GM23338 (cell line): ENCODE measurements around the gene FAM13A. TPM values are rescaled to one million over a fixed set of nuclear protein-coding genes. Genes with fewer than 3 reads are reported as not detected.
"Not testable (repeated sequence)": the region's sequence is repeated elsewhere in the genome, so short reads cannot be mapped to it uniquely, and the experiment has no call there.

Experiments
- ATAC-seq: fragments of 200-7000 bp; cut with Tn5 transposase; 3 replicates; pipeline ENCODE4 v1.9.1; 2020
- DNase-seq: peaks from one replicate; pipeline ENCODE4 v3.0.0-alpha.2; 2015; ENCODE audit warnings: low spot score
- H2AFZ ChIP-seq: fragments of 200-600 bp; sonication (generic); 2 replicates; pipeline ENCODE4 v1.8.0; 2016; ENCODE audit warnings: antibody characterized with exemption, mild to moderate bottlenecking, moderate library complexity
- H3F3A ChIP-seq: fragments of 200-600 bp; sonication (generic); replicated peaks from 2 replicates; pipeline ENCODE4 v1.8.0; 2017; ENCODE audit warnings: antibody characterized with exemption, mixed run types, low read depth
- H3K27ac ChIP-seq: fragments of 200-600 bp; sonication (generic); 2 replicates; pipeline ENCODE4 v1.6.1; 2016; ENCODE audit warnings: low read depth
- H3K27me3 ChIP-seq: fragments of 200-600 bp; sonication (generic); 2 replicates; pipeline ENCODE4 v1.8.0; 2016; ENCODE audit warnings: mild to moderate bottlenecking, mixed run types, moderate library complexity; ENCODE audit not compliant: insufficient read depth
- H3K36me3 ChIP-seq: fragments of 200-600 bp; sonication (generic); 2 replicates; pipeline ENCODE4 v1.8.0; 2016; ENCODE audit warnings: mild to moderate bottlenecking; ENCODE audit not compliant: insufficient read depth
- H3K4me1 ChIP-seq: fragments of 200-600 bp; sonication (generic); 2 replicates; pipeline ENCODE4 v1.8.0; 2016; ENCODE audit warnings: mild to moderate bottlenecking, moderate library complexity; ENCODE audit not compliant: insufficient read depth
- H3K4me2 ChIP-seq: fragments of 200-600 bp; sonication (generic); 2 replicates; pipeline ENCODE4 v1.7.1; 2017; ENCODE audit warnings: mixed run types
- H3K4me3 ChIP-seq: fragments of 200-600 bp; sonication (generic); 2 replicates; pipeline ENCODE4 v1.6.1; 2016; ENCODE audit warnings: mixed run types
- H3K79me2 ChIP-seq: fragments of 200-600 bp; sonication (generic); replicated peaks from 2 replicates; pipeline ENCODE4 v1.8.0; 2017; ENCODE audit warnings: mild to moderate bottlenecking; ENCODE audit not compliant: insufficient read depth
- H3K9me2 ChIP-seq: fragments of 200-600 bp; sonication (generic); 2 replicates; pipeline ENCODE4 v1.8.0; 2017; ENCODE audit not compliant: insufficient read depth
- H4K20me1 ChIP-seq: fragments of 200-600 bp; sonication (generic); replicated peaks from 2 replicates; pipeline ENCODE4 v1.8.0; 2017; ENCODE audit warnings: mild to moderate bottlenecking; ENCODE audit not compliant: insufficient read depth
- H3K27ac Mint-ChIP-seq: 2 replicates; pipeline ENCODE4 v1.8.0; 2020; ENCODE audit warnings: inconsistent platforms, mild to moderate bottlenecking, moderate library complexity, mixed read lengths
- H3K27me3 Mint-ChIP-seq: 3 replicates; pipeline ENCODE4 v1.8.0; 2022; ENCODE audit warnings: low read depth, mild to moderate bottlenecking, moderate library complexity, mixed read lengths, inconsistent platforms; ENCODE audit not compliant: insufficient read depth, poor library complexity
- H3K36me3 Mint-ChIP-seq: 3 replicates; pipeline ENCODE4 v1.8.0; 2021; ENCODE audit warnings: low read depth, mild to moderate bottlenecking, inconsistent platforms, moderate library complexity, mixed read lengths
- H3K4me1 Mint-ChIP-seq: 3 replicates; pipeline ENCODE4 v1.8.0; 2020; ENCODE audit warnings: mild to moderate bottlenecking, inconsistent platforms, mixed read lengths
- H3K4me3 Mint-ChIP-seq: 3 replicates; pipeline ENCODE4 v1.8.0; 2021; ENCODE audit warnings: moderate library complexity, mild to moderate bottlenecking, inconsistent platforms, mixed read lengths
- H3K9me3 Mint-ChIP-seq: 3 replicates; pipeline ENCODE4 v1.8.0; 2020; ENCODE audit warnings: moderate library complexity, mild to moderate bottlenecking, inconsistent platforms, mixed read lengths
- CREB1 ChIP-seq: fragments of 250-450 bp; sonication (Bioruptor Pico); IDR thresholded peaks from 2 replicates; pipeline ENCODE4 v1.5.0; 2020; ENCODE audit warnings: low read depth, mild to moderate bottlenecking, moderate library complexity
- EZH2 ChIP-seq: fragments of 200-600 bp; sonication (generic); IDR thresholded peaks from one replicate; pipeline ENCODE4 v1.8.0; 2017; ENCODE audit warnings: antibody characterized with exemption, mild to moderate bottlenecking, low read depth; ENCODE audit not compliant: unreplicated experiment
- EZH2phosphoT487 ChIP-seq: fragments of 200-600 bp; sonication (generic); IDR thresholded peaks from one replicate; pipeline ENCODE4 v1.8.1; 2018; ENCODE audit warnings: antibody characterized with exemption; ENCODE audit not compliant: unreplicated experiment
- NANOG ChIP-seq: IDR thresholded peaks from 2 replicates; pipeline ENCODE4 v1.6.1; 2016; ENCODE audit warnings: antibody characterized with exemption, borderline replicate concordance
- POLR2AphosphoS5 ChIP-seq: IDR thresholded peaks from 2 replicates; pipeline ENCODE4 v1.6.1; 2016; ENCODE audit warnings: antibody characterized with exemption, low read depth
- REST ChIP-seq: IDR thresholded peaks from one replicate; pipeline ENCODE4 v1.6.1; 2018; ENCODE audit warnings: antibody characterized with exemption; ENCODE audit not compliant: unreplicated experiment
- STAT1 ChIP-seq: IDR thresholded peaks from one replicate; pipeline ENCODE4 v1.6.1; 2016; ENCODE audit warnings: antibody characterized with exemption; ENCODE audit not compliant: unreplicated experiment
- ZNF331 ChIP-seq: fragments of 250-450 bp; sonication (Bioruptor Pico); IDR thresholded peaks from 2 replicates; pipeline ENCODE4 v1.5.0; 2020; ENCODE audit warnings: low read depth, mild to moderate bottlenecking, moderate library complexity
- ZNF462 ChIP-seq: fragments of 250-450 bp; sonication (Bioruptor Pico); IDR thresholded peaks from 2 replicates; pipeline ENCODE4 v1.5.0; 2020; ENCODE audit warnings: mild to moderate bottlenecking, moderate library complexity
- polyA plus RNA-seq: library from polyadenylated mRNA; unstranded; fragments of >200 nt; fragmentation: Nextera tagmentation; extraction: Ambion mirVana; gene quantifications from 2 replicates; pipeline ENCODE4 v1.2.1, GENCODE V29; 2016
- total RNA-seq: library from RNA; depleted of rRNA; stranded (reverse); fragments of >200 nt; shearing (Covaris generic); gene quantifications from 2 replicates; pipeline ENCODE4 v1.2.3, GENCODE V29; 2014
- TF ChIP-seq, protein P1 (sequence below): IDR thresholded peaks from 2 replicates; pipeline ENCODE4 v1.6.1; 2016; ENCODE audit warnings: antibody characterized with exemption
- TF ChIP-seq, protein P2 (sequence below), 2 experiments: fragments of 200-600 bp in 1 of 2; sonication (generic) in 1 of 2; conservative IDR thresholded peaks; 2 replicates each; pipeline versions ENCODE4 v1.5.1 to v1.6.1; 2016 to 2017; ENCODE audit warnings: antibody characterized with exemption in 2 of 2, low read depth in 2 of 2, mild to moderate bottlenecking in 2 of 2, moderate library complexity in 1 of 2

The FAM13A gene
- total and polyA plus RNA-seq, 2 experiments from 2014 or later: 13.9 to 28.4 TPM

DNA sequence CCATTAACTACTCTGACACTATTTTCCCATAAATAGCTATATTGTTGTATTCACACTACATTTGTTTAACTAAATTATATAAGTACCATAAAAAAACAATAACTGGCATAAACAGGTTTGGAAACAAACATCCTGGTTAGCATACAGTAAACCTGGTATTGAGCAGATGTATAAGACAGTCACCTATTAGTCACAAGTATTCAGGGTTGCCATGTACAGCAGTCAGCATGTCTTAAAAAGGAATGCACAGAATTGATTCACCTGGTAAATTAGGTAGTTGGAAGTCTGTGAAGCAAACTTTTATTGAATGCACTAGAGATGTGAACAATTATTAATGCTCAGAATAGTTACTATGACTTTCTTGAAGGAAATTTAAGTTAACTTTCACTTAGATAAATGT, 137.9 kb downstream of the FAM13A start:
- Mint-ChIP-seq H3K36me3 (peaks cover 48% of the 10 kb centered on the region), H3K27me3 (peaks cover 6% of the 10 kb centered on the region), H3K27ac (no peak overlapping the region), H3K4me1 (no peaks in the 10 kb centered on the region; the same call in 2 of the 3 replicates), H3K9me3 (peaks cover 33% of the 10 kb centered on the region), H3K4me3 (no peak overlapping the region)
- Histone ChIP-seq H3K4me1 (no peaks in the 10 kb centered on the region), H3K36me3 (peaks cover 8% of the 10 kb centered on the region; the same call in 1 of the 2 replicates), H3K79me2 (no peaks in the 10 kb centered on the region), H3K27ac (no peak overlapping the region), H3K27me3 (no peaks in the 10 kb centered on the region), H3K4me2 (no peak overlapping the region), H2AFZ (no peak overlapping the region), H4K20me1 (no peaks in the 10 kb centered on the region), H3K9me2 (peaks cover 5% of the 10 kb centered on the region), H3F3A (no peaks in the 10 kb centered on the region), H3K4me3 (no peak overlapping the region)
- DNase-seq (no peak), ATAC-seq (no peak)
- no peak for TF ChIP-seq EZH2
- TF ChIP-seq EZH2phosphoT487: no peak
- no peak for TF ChIP-seq CREB1 (CRISPR knock-in tag)
- TF ChIP-seq NANOG: no peak
- TF ChIP-seq STAT1: no peak
- no peak for TF ChIP-seq ZNF462
- TF ChIP-seq, protein P1, sequence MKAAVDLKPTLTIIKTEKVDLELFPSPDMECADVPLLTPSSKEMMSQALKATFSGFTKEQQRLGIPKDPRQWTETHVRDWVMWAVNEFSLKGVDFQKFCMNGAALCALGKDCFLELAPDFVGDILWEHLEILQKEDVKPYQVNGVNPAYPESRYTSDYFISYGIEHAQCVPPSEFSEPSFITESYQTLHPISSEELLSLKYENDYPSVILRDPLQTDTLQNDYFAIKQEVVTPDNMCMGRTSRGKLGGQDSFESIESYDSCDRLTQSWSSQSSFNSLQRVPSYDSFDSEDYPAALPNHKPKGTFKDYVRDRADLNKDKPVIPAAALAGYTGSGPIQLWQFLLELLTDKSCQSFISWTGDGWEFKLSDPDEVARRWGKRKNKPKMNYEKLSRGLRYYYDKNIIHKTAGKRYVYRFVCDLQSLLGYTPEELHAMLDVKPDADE: no peak
- TF ChIP-seq, protein P2, sequence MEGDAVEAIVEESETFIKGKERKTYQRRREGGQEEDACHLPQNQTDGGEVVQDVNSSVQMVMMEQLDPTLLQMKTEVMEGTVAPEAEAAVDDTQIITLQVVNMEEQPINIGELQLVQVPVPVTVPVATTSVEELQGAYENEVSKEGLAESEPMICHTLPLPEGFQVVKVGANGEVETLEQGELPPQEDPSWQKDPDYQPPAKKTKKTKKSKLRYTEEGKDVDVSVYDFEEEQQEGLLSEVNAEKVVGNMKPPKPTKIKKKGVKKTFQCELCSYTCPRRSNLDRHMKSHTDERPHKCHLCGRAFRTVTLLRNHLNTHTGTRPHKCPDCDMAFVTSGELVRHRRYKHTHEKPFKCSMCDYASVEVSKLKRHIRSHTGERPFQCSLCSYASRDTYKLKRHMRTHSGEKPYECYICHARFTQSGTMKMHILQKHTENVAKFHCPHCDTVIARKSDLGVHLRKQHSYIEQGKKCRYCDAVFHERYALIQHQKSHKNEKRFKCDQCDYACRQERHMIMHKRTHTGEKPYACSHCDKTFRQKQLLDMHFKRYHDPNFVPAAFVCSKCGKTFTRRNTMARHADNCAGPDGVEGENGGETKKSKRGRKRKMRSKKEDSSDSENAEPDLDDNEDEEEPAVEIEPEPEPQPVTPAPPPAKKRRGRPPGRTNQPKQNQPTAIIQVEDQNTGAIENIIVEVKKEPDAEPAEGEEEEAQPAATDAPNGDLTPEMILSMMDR (conservative IDR thresholded peaks at IDR 0.05; ENCODE audit: low read depth in 2 of 2): no peak
- no peak for TF ChIP-seq POLR2AphosphoS5
- no peak for TF ChIP-seq REST
- no peak for TF ChIP-seq ZNF331

DNA sequence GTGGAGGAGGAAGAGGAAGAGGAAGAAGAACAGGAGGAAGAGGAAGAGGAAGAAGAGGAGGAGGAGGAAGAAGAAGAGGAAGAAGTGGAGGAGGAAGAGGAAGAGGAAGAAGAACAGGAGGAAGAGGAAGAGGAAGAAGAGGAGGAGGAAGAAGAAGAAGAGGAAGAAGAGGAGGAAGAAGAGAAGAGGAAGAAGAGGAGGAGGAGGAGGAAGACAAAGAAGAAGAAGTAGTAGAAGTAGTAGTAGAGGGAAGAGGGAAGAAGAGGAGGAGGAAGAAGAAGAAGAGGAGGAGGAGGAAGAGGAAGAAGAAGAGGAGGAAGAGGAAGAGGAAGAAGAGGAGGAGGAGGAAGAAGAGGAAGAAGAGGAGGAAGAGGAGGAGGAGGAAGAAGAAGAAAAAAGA, 143.8 kb downstream of the FAM13A start:
- not testable (repeated sequence) for H3K4me3 ChIP-seq, H3K4me1 ChIP-seq, H3K4me1 Mint-ChIP-seq, H3K27me3 ChIP-seq, H3K9me2 ChIP-seq, ATAC-seq, DNase-seq, H3K79me2 ChIP-seq, H3K27ac Mint-ChIP-seq, H3K27ac ChIP-seq, H3F3A ChIP-seq, H2AFZ ChIP-seq, H3K9me3 Mint-ChIP-seq, H3K4me2 ChIP-seq, H3K36me3 ChIP-seq, H3K4me3 Mint-ChIP-seq, H4K20me1 ChIP-seq, H3K27me3 Mint-ChIP-seq
- H3K36me3 Mint-ChIP-seq: peaks cover 12% of the 10 kb centered on the region; the same call in 2 of the 3 replicates
